AG04449 (cell line): ENCODE data around the gene SCUBE2.

Experiments used
- CTCF ChIA-PET: fragments of 350-600 bp; formaldehyde crosslinking; extraction: SDS; loops from one replicate; lab custom pipeline; 2021; ENCODE audit warnings: antibody characterized with exemption; lab: Yijun Ruan, JAX
- POLR2A ChIA-PET: fragments of 400-600, 350-600 bp; formaldehyde crosslinking; extraction: SDS; loops from one replicate; lab custom pipeline; 2020; ENCODE audit warnings: antibody characterized with exemption, inconsistent platforms; lab: Yijun Ruan, JAX
- DNase-seq: peaks from one replicate; pipeline ENCODE4 v3.0.0-alpha.2; 2010; ENCODE audit warnings: low read depth, low spot score
- H3K4me3 ChIP-seq: 2 replicates; pipeline ENCODE4 v1.5.1; 2011; ENCODE audit warnings: low read depth, mild to moderate bottlenecking, control low read depth, low read length
- TF ChIP-seq, protein P1 (sequence below): IDR thresholded peaks from one replicate; pipeline ENCODE4 v1.5.1; 2011; ENCODE audit warnings: mild to moderate bottlenecking, moderate library complexity, low read length, control low read depth, inconsistent platforms; ENCODE audit not compliant: insufficient read depth; ENCODE audit errors: missing control alignments

The SCUBE2 gene

DNA sequence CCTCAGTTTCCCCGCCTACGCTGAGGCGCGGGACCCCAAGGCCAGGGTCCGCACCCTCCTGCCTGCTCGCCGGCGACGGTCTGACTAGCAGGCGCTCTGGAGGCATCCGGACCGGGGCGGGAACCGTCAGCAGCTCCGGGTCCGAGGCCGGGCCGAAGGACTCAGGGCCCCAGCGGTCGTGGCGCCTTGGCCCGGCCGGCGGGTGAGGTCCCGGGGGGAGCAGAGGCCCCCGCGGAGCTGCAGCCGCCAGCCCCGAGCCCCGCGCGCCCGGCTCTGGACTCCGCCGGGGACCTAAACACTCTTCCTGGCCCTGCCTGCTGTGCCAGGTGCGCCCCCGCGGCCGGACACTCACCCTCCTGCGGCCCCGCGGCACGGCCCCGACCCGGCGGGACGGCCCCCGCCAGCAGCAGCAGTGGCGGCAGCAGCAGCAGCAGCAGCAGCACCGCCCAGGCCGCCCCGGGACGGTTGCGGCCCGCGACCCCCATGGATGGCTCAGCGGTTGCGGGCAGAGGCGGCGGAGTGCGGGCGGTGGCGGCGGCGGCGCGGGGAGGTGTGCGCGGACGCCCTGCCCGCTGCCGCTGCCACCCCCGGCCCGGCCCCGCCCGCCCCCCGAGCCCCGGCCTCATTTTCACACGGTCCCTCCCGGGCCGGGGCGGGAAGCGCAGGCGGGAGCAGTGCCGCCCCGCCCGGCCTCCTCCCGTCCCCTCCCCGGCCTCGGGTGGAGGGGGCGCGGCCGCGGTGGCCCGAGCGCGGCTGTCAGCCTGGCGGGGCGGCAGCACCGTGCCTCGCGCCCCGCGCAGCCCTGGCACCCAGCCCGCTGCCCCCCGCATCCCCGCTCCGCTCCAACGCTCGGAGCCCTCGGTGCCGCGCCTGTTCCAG is at the start of gene SCUBE2:
SCUBE2 (minus strand) TSS at position 556 of the 879 bp plus-strand sequence; CDS start at position 485, 71 bp downstream.
- DNase-seq = no peak
- TF ChIP-seq, protein P1, sequence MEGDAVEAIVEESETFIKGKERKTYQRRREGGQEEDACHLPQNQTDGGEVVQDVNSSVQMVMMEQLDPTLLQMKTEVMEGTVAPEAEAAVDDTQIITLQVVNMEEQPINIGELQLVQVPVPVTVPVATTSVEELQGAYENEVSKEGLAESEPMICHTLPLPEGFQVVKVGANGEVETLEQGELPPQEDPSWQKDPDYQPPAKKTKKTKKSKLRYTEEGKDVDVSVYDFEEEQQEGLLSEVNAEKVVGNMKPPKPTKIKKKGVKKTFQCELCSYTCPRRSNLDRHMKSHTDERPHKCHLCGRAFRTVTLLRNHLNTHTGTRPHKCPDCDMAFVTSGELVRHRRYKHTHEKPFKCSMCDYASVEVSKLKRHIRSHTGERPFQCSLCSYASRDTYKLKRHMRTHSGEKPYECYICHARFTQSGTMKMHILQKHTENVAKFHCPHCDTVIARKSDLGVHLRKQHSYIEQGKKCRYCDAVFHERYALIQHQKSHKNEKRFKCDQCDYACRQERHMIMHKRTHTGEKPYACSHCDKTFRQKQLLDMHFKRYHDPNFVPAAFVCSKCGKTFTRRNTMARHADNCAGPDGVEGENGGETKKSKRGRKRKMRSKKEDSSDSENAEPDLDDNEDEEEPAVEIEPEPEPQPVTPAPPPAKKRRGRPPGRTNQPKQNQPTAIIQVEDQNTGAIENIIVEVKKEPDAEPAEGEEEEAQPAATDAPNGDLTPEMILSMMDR = no peak
- POLR2A ChIA-PET = no interaction called here
- peak within 1 kb of the TSS; percentile 52 for H3K4me3 ChIP-seq
- CTCF ChIA-PET = interaction anchor here (1.3 kb wide), 1 partner anchor 84 kb away, joined by 4 read pairs; no protein-coding TSS in a partner anchor

DNA sequence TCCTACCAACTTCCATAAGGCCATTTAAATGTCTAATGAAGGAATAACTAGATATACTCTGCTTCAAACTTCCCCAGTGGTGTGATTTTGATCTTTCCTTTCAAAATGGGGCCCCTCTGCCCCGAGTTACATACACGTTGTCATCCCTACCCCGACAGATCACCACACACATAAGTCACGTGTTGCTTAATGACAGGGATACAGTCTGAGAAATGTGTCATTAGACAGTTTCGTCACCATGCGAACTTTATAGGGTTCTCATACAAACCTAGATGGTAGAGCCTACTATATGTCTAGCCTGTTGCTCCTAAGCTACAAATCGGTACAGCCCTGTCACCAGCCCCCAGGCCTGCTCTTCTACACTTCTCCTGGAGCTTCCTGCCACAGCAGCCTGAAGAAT is 49.8 kb upstream of the SCUBE2 start:
- CTCF ChIA-PET = interaction anchor here (1.0 to 9.0 kb wide), 5 partner anchors 80 to 365 kb away, joined by 3 to 162 read pairs (median 4); no protein-coding TSS in a partner anchor
- no peak for DNase-seq
- POLR2A ChIA-PET = no interaction called here
- no peak overlapping the region for H3K4me3 ChIP-seq
- TF ChIP-seq, protein P1 = no peak

DNA sequence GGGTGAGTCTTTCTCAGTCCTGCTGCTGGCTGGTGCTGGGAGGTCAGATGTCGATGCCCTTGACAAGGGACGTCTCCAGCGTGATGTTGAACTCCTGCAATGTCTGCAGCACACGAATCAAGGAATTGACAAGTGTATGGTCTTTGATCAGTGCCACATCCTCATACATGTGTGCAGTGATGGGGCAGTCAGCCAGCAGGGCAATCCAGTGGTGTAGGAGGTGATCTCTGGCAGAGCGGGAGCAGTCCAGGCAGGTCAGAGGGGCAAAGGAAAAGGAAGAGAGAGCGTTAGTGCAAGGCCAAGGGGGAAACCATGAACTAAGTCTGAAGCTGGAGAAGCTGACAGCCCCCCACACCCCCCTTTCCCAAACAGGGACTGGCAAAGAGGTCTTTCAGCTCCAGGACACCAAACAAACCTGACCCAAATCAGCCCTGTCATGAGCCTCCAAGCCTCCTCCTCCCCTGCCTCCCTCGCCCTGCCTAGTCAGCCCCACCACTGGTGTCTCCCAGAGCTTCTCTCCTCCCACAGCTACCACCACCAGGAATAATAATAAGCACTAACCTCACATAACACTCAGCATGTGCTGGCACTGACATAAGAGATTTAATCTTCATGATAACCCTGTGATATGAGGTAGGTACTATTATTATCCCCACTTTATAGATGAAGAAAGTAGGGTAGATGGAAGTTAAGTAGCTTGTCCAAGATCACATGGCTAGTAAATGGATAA is 48.4 kb upstream of the SCUBE2 start:
- ChIA-PET CTCF (interaction anchor here (0.8 to 9.0 kb wide), 9 partner anchors 10 to 367 kb away, joined by 3 to 162 read pairs (median 3); no protein-coding TSS in a partner anchor), POLR2A (no interaction called here)
- TF ChIP-seq, protein P1 = no peak
- no peak overlapping the region for H3K4me3 ChIP-seq
- DNase-seq = no peak

DNA sequence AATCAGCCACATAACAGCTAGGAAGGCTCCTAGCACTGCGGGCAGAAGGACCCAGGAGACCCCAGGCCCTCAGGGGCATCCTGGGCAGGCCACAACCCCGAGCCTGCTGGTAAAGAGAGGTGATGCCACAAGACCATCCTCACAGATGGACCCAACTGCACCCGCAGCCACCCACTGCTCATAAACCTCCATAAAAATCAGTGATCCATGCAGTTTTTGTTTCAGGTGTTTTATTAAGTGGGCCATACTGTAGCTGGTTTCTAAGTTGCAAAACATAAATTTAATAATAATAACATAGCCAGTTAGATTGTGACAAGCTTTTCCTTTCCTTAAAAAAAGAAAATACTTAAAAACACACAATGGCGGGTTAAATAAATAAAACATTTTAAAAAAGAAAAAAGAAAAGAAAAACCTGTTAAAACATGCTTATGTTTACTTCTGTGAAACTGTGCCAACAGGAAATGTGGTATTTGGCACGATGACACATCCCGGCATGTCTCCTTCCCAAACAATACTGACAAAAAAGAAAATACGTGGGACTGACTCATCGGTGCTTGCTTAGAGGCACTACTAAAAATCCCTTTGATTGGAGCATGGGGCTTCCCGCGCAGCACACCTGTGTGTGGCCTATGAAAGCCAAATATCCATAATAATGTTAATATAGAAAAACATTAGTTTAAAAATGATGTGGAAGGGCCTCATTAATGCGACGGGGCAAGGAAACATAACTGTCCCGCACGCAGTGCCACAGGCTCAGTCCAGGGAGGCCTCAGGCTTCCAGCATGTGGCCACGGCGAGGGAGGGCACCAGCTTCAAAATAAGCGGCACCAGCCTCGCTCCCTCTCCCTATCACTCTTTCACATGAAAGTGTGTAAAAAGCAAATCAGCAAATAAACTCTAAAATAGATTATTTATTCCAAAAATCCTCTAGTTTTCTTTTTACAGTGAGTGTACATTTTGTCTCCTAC is 47.5 kb upstream of the SCUBE2 start:
- no peak overlapping the region for H3K4me3 ChIP-seq
- ChIA-PET CTCF (interaction anchor here (0.9 to 9.0 kb wide), 32 partner anchors 10 to 368 kb away, joined by 3 to 162 read pairs (median 8); partner anchors contain the start of gene TMEM9B), POLR2A (interaction anchor here (0.6 kb wide), 1 partner anchor 18 kb away, joined by 3 read pairs; no protein-coding TSS in a partner anchor)
- TF ChIP-seq, protein P1 = no peak
- peak; percentile 61 for DNase-seq

DNA sequence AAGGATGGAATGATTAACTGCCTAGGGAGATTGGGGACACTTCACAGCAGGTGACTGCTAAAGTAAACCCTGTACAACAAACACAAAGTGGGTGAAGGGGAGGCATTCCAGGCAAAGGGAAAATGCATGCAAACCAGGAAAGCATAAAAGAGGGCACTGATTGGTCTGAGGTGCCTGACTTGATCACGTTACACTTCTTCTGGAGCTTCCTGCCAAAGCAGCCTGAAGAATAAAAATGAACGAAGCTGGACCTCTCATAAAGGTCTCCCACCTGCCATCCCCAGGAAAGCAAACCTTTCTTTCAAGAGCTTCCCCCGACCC is 46.7 kb upstream of the SCUBE2 start:
- no peak overlapping the region for H3K4me3 ChIP-seq
- DNase-seq = no peak
- ChIA-PET CTCF (interaction anchor here (0.8 to 9.0 kb wide), 42 partner anchors 9 to 944 kb away, joined by 3 to 162 read pairs (median 6); partner anchors contain the start of gene TMEM9B), POLR2A (no interaction called here)
- TF ChIP-seq, protein P1 = no peak
